ENCODE results near the gene ZNF473.
"Not testable (repeated sequence)": the region's sequence is repeated elsewhere in the genome, so short reads cannot be mapped to it uniquely, and the experiment has no call there.

DNA sequence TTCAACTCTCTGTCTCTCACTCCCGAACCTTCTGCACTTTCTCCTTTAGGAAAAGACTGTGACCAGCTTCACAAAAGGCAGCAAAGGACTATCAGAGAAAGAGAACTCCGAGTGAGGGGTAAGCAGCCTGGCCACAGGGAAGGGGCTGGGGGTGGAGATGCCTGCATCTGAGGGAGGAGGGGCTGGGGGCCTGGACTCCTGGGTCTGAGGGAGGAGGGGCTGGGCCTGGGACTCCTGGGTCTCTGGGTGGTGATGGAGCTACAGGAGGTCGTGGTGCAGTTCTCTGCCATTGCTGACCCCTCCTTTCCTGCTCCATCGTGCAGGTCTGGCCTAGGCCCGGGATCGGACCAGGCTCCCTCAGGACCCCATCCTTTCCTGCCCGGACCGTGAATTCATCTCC, 49.3 kb downstream of the ZNF473 start:
- TF ChIP-seq CTCF (IDR thresholded peaks at IDR 0.05); MYC (IDR thresholded peaks at IDR 0.05; ENCODE audit: borderline replicate concordance, low read length); CHD2 (IDR thresholded peaks at IDR 0.05; ENCODE audit: low read length, partially characterized antibody); POLR2A (IDR thresholded peaks at IDR 0.05; ENCODE audit: low read length); HEYL (CRISPR knock-in tag; IDR thresholded peaks at IDR 0.05); ELK1 (IDR thresholded peaks at IDR 0.05; ENCODE audit: low read depth, low read length); HDAC2 (IDR thresholded peaks at IDR 0.05); CBX2 (IDR thresholded peaks at IDR 0.05; ENCODE audit: borderline replicate concordance, low read depth); POLR2AphosphoS2 (conservative IDR thresholded peaks at IDR 0.05; ENCODE audit: low read length); JUNB (IDR thresholded peaks at IDR 0.05); FOSL2 (IDR thresholded peaks at IDR 0.05); FOSL2 (CRISPR knock-in tag; IDR thresholded peaks at IDR 0.05): not testable (repeated sequence)
- TF ChIP-seq, protein P1, sequence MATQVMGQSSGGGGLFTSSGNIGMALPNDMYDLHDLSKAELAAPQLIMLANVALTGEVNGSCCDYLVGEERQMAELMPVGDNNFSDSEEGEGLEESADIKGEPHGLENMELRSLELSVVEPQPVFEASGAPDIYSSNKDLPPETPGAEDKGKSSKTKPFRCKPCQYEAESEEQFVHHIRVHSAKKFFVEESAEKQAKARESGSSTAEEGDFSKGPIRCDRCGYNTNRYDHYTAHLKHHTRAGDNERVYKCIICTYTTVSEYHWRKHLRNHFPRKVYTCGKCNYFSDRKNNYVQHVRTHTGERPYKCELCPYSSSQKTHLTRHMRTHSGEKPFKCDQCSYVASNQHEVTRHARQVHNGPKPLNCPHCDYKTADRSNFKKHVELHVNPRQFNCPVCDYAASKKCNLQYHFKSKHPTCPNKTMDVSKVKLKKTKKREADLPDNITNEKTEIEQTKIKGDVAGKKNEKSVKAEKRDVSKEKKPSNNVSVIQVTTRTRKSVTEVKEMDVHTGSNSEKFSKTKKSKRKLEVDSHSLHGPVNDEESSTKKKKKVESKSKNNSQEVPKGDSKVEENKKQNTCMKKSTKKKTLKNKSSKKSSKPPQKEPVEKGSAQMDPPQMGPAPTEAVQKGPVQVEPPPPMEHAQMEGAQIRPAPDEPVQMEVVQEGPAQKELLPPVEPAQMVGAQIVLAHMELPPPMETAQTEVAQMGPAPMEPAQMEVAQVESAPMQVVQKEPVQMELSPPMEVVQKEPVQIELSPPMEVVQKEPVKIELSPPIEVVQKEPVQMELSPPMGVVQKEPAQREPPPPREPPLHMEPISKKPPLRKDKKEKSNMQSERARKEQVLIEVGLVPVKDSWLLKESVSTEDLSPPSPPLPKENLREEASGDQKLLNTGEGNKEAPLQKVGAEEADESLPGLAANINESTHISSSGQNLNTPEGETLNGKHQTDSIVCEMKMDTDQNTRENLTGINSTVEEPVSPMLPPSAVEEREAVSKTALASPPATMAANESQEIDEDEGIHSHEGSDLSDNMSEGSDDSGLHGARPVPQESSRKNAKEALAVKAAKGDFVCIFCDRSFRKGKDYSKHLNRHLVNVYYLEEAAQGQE (IDR thresholded peaks at IDR 0.05) = not testable (repeated sequence)

Measured in A549 (cell line).